HUES64 (cell line): Measurements from ENCODE around the gene RNF167.
"Not testable (repeated sequence)": the region's sequence is repeated elsewhere in the genome, so short reads cannot be mapped to it uniquely, and the experiment has no call there.

Experiments
- H3K27ac ChIP-seq: 2 replicates; pipeline ENCODE4 v1.7.0; 2013; ENCODE audit warnings: low read depth, low read length, inconsistent platforms
- H3K27me3 ChIP-seq: 2 replicates; pipeline ENCODE4 v1.6.1; 2013; ENCODE audit warnings: mild to moderate bottlenecking, low read length; ENCODE audit not compliant: insufficient read depth
- H3K36me3 ChIP-seq: 2 replicates; pipeline ENCODE4 v1.6.1; 2013; ENCODE audit warnings: mild to moderate bottlenecking, low read length; ENCODE audit not compliant: insufficient read depth
- H3K4me1 ChIP-seq: 2 replicates; pipeline ENCODE4 v1.6.1; 2013; ENCODE audit warnings: mild to moderate bottlenecking, low read length, moderate library complexity; ENCODE audit not compliant: insufficient read depth
- H3K4me3 ChIP-seq: 2 replicates; pipeline ENCODE4 v1.5.1; 2013; ENCODE audit warnings: mild to moderate bottlenecking, low read length, moderate library complexity
- H3K9ac ChIP-seq: 2 replicates; pipeline ENCODE4 v1.6.1; 2013; ENCODE audit warnings: mild to moderate bottlenecking, low read depth, low read length
- H3K9me3 ChIP-seq: 2 replicates; pipeline ENCODE4 v1.6.1; 2013; ENCODE audit warnings: low read depth, low read length; ENCODE audit not compliant: insufficient read depth
- WGBS: fragments of 150-250, 120-280 bp; methylation state at CpG from one replicate; pipeline ENCODE4 v1.1.7; 2013; ENCODE audit warnings: missing lambda C conversion rate; 5-methylcytosine and 5-hydroxymethylcytosine counted together

The RNF167 gene

DNA sequence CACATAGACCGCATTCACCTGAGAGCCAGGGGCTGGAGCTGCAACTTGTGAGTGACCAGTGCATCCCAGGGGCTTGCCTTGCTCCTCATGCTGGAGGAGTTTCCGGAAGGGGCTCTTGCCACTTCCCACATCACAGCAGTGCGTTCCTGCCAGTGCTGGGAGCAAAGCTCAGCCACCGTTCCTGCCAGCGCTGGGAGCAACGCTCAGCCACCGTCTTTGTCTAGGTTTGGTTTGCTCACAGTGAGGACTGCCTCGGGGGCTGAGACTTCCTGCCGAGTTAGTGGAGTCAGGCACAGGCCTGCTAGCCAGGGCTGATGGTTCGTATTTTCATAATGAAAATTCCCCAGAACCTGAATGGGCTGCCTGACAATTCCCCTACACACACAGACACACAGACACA lies 31.8 kb upstream of the RNF167 start:
- WGBS = 31% methylated on average over 10 of the region's 10 CpGs
- Histone ChIP-seq H3K4me1 (peaks cover 10% of the 10 kb centered on the region), H3K4me3 (no peak overlapping the region), H3K9me3 (no peaks in the 10 kb centered on the region), H3K27me3 (no peaks in the 10 kb centered on the region), H3K27ac (peak overlapping the region; percentile 10; the same call in 1 of the 2 replicates), H3K36me3 (no peaks in the 10 kb centered on the region), H3K9ac (peak overlapping the region; percentile 7; the same call in 1 of the 2 replicates)

DNA sequence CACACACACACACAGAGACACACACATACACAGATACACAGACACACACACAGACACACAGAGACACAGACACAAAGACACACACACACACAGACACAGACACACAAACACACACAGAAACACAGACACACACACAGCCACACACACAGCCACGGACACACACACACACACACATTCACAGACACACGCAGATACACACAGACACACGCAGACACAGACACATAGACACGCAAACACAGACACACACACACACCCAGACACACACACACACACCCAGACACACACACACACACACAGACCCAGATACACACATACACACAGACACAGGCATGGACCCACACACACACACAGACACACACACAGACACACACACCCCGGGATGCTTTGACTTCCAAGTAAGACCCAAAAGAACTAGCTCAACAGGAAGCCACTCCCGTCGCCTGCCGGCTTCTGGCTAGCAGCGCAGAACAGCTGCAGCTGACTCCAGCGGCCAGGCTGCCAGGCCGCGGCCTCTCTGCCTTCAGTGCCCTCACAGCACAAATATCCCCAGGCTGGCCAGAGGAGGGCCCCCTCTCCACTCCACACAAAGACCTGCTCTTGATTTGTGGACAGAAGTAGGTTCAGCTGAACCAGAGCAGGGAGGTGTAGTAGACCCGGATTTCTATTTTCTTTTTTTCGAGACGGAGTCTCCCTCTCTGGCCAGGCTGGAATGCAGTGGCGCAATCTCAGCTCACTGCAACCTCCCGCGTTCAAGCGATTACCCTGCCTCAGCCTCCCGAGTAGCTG lies 31.2 kb upstream of the RNF167 start:
- Histone ChIP-seq H3K9ac (peak overlapping the region; percentile 7; the same call in 1 of the 2 replicates), H3K27ac (0 out of 2 replicates have a peak overlapping the region, but pooled peaks have one; percentile 17), H3K27me3 (no peaks in the 10 kb centered on the region), H3K36me3 (no peaks in the 10 kb centered on the region), H3K4me1 (peaks cover 10% of the 10 kb centered on the region), H3K9me3 (no peaks in the 10 kb centered on the region), H3K4me3 (no peak overlapping the region)
- 36% methylated on average over 20 of the region's 20 CpGs for WGBS

DNA sequence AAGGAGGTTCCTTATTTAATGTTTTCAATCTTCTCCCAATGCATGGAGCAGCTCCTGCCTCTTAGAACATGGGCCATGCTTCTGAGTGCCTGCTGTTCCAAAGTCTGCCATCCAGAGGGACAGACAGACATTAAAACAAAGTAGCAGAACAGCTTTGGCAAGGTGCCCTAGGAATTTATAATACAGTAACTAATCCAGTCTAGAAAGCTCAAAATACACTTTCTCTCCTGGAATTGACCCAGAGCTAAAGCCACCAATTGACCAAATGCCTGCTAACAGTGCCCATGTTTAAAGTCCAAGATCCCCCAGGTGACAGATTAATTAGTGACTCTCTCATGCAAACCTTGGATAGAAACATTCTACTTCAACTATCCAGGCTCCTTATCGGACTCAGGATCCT lies 26.1 kb upstream of the RNF167 start:
- H3K36me3 ChIP-seq = no peaks in the 10 kb centered on the region
- H3K27me3 ChIP-seq = no peaks in the 10 kb centered on the region
- H3K9me3 ChIP-seq = no peaks in the 10 kb centered on the region
- H3K4me1 ChIP-seq = no peaks in the 10 kb centered on the region
- no peak overlapping the region for H3K27ac ChIP-seq
- WGBS = 100% methylated on average over 1 of the region's 1 CpG
- H3K4me3 ChIP-seq = no peak overlapping the region
- H3K9ac ChIP-seq = no peak overlapping the region

- not testable (repeated sequence) for H3K27me3 ChIP-seq, H3K9me3 ChIP-seq, H3K36me3 ChIP-seq, H3K27ac ChIP-seq, H3K9ac ChIP-seq, H3K4me3 ChIP-seq, H3K4me1 ChIP-seq
- 96% methylated on average over 4 of the region's 4 CpGs for WGBS
Measured at GRCh38 chr17:4914551-4914950, 25.5 kb upstream of the RNF167 start.

GRCh38 chr17:4919511-4920047 lies 20.5 kb upstream of the RNF167 start:
- no peak overlapping the region for H3K9ac ChIP-seq
- no peaks in the 10 kb centered on the region for H3K27me3 ChIP-seq
- H3K4me1 ChIP-seq = peaks cover 10% of the 10 kb centered on the region
- H3K36me3 ChIP-seq = no peaks in the 10 kb centered on the region
- no peak overlapping the region for H3K4me3 ChIP-seq
- H3K27ac ChIP-seq = no peak overlapping the region; the same call in 1 of the 2 replicates
- WGBS = 67% methylated on average over 7 of the region's 8 CpGs
- no peaks in the 10 kb centered on the region for H3K9me3 ChIP-seq

DNA sequence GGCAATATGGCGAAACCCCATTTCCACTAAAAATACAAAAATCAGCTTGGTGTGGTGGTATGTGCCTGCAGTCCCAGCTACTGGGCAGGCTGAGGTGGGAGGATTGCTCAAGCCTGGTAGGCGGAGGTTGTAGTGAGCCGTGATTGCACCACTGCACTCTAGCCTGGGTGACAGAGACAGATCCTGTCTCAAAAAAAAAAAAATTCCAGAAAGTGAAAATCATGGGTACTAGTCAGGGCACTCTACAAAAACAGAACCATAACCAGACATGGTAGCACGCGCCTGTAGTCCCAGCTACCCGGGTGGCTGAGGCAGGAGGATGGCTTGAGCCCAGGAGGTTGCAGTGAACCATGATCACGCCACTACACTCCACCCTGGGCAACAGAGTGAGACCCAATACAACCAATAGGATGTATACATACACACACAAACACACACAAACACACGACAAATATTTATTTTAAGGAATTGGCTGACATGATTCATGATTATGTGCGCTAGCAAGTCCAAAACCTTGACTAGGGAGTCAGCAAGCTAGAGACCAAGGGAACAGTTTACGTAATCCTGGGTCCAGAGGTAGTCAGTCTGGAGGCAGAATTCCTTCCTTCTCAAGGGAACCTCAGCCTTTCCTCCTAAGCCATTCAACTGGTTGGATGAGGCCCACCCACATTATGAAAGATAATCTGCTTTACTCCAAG lies 19.6 kb upstream of the RNF167 start:
- no peaks in the 10 kb centered on the region for H3K9me3 ChIP-seq
- WGBS = 95% methylated on average over 9 of the region's 10 CpGs

DNA sequence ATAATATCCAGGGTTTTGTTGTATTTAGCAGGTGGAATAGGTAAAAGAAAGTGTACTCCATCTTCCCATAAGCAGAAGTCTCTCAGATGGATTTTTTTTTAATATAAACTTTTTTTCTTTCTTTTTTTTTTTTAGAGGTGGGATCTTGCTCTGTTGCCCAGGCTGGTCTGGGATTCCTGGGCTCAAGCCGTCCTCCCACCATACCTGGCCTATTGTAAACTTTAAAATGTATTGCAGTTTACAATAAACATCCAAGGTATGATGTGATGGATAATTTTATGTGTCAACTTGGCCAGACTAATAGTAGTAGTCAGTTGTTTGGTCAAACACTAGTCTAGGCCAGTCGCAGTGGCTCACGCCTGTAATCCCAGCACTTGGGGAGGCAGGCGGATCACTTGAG lies 18.7 kb upstream of the RNF167 start:
- 98% methylated on average over 3 of the region's 4 CpGs for WGBS
- Histone ChIP-seq H3K9me3 (no peaks in the 10 kb centered on the region), H3K4me3 (no peak overlapping the region), H3K9ac (no peak overlapping the region), H3K36me3 (no peaks in the 10 kb centered on the region), H3K27me3 (no peaks in the 10 kb centered on the region), H3K27ac (no peak overlapping the region), H3K4me1 (peaks cover 10% of the 10 kb centered on the region)

More for the DNA sequence above, 19.6 kb upstream of the RNF167 start:
- no peaks in the 10 kb centered on the region for H3K27me3 ChIP-seq
- H3K4me1 ChIP-seq = peaks cover 10% of the 10 kb centered on the region
- H3K9ac ChIP-seq = no peak overlapping the region
- H3K4me3 ChIP-seq = no peak overlapping the region
- no peaks in the 10 kb centered on the region for H3K36me3 ChIP-seq
- no peak overlapping the region for H3K27ac ChIP-seq

- not testable (repeated sequence) for H3K27ac ChIP-seq, H3K27me3 ChIP-seq, H3K9me3 ChIP-seq, H3K36me3 ChIP-seq, H3K9ac ChIP-seq, H3K4me3 ChIP-seq, H3K4me1 ChIP-seq
- 95% methylated on average over 24 of the region's 24 CpGs for WGBS
Measured at GRCh38 chr17:4926577-4927335, 13.3 kb upstream of the RNF167 start.

DNA sequence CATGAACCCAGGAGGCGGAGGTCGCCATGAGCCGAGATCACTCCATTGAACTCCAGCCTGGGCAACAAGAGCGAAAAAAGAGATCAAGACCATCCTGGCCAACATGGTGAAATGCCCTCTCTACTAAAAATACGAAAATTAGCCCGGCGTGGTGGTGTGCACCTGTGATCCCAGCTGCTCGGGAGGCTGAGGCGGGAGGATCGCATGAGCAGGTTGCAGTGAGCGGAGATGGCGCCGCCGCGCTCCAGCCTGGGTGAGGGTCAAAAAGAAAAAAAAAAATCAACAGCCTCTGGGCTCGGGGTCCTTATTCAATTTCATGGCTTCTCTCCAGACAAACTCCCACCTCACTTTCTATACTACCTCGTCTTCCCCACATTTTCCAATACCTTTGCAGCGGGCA lies 11.2 kb upstream of the RNF167 start:
- Histone ChIP-seq H3K9ac (no peak overlapping the region), H3K36me3 (no peaks in the 10 kb centered on the region), H3K27me3 (no peaks in the 10 kb centered on the region), H3K4me3 (no peak overlapping the region), H3K9me3 (no peaks in the 10 kb centered on the region), H3K4me1 (no peaks in the 10 kb centered on the region), H3K27ac (no peak overlapping the region)
- WGBS = 97% methylated on average over 18 of the region's 18 CpGs

GRCh38 chr17:4931963-4932362 lies 8.1 kb upstream of the RNF167 start, which contains the start of gene GP1BA:
GP1BA (plus strand) TSS chr17:4932277; CDS start chr17:4932605, 328 bp downstream.
- Histone ChIP-seq H3K9ac (no peak within 1 kb of the TSS), H3K4me1 (no peaks in the 10 kb centered on the region)
- WGBS = 93% methylated on average over 14 of the region's 14 CpGs

GRCh38 chr17:4932756-4933155 lies 7.3 kb upstream of the RNF167 start:
- no peak overlapping the region for H3K4me3 ChIP-seq
- no peak overlapping the region for H3K9ac ChIP-seq
- H3K27ac ChIP-seq = no peak overlapping the region
- H3K27me3 ChIP-seq = no peaks in the 10 kb centered on the region
- no peaks in the 10 kb centered on the region for H3K9me3 ChIP-seq
- WGBS = 90% methylated on average over 12 of the region's 12 CpGs
- H3K4me1 ChIP-seq = no peaks in the 10 kb centered on the region
- H3K36me3 ChIP-seq = peaks cover 13% of the 10 kb centered on the region

More at GRCh38 chr17:4931963-4932362, 8.1 kb upstream of the RNF167 start, which contains the start of gene GP1BA:
- Histone ChIP-seq H3K27ac (no peak within 1 kb of the TSS), H3K27me3 (no peaks in the 10 kb centered on the region), H3K36me3 (peaks cover 5% of the 10 kb centered on the region), H3K9me3 (no peaks in the 10 kb centered on the region), H3K4me3 (no peak within 1 kb of the TSS)
